ENCODE results near the gene B3GNT4. TPM values are rescaled to one million over a fixed set of nuclear protein-coding genes. Genes with fewer than 3 reads are reported as not detected.
"Not testable (repeated sequence)": the region's sequence is repeated elsewhere in the genome, so short reads cannot be mapped to it uniquely, and the experiment has no call there.

B3GNT4 gene
- total and polyA plus RNA-seq, 2 of the 13 experiments (the other 11 are each of a cell fraction or from before 2014, with no cell fraction given), result 0.04 to 0.21 TPM

DNA sequence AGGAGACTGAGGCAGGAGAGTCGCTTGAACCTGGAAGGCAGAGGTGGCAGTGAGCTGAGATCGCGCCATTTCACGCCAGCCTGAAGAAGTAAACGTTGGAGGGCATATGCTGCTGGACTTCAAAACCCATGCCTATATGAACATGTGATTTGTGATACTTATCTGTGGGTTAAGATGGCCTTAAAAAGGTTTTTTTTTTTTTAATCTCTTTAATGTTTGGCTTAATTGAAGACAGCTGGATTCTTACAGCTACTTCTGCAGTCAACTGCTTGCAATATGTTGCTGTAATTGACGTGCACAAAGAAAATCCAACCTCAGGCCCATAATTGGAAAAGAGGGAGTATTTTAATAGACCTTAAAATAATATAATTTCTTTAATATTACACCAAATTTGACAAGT lies 1.5 kb upstream of the B3GNT4 start:
- Histone ChIP-seq H3K4me1 (ENCODE audit: insufficient read depth, low read length) (peaks cover 53% of the 10 kb centered on the region), H3K4me2 (ENCODE audit: low read depth, low read length) (no peak overlapping the region), H3K79me2 (ENCODE audit: insufficient read depth, low read length) (no peaks in the 10 kb centered on the region), H3K27ac (ENCODE audit: extremely low read length, insufficient read depth, low read length) (no peak overlapping the region), H4K20me1 (ENCODE audit: insufficient read depth, low read length) (no peaks in the 10 kb centered on the region), H3K27me3 (ENCODE audit: control insufficient read depth in 1 of 2, insufficient read depth in 2 of 2, low read length in 2 of 2) (peaks cover 6 to 71% of the 10 kb centered on the region in 2 experiments), H3K9me3 (ENCODE audit: low read length) (no peaks in the 10 kb centered on the region), H3K4me3 (replicated peaks in 1 of 3; ENCODE audit: insufficient read depth in 1 of 3, low read depth in 2 of 3, low read length in 3 of 3) (no peak overlapping the region), H3K9ac (ENCODE audit: insufficient read depth, low read depth, low read length) (no peak overlapping the region), H3K36me3 (replicated peaks in 1 of 2; ENCODE audit: control insufficient read depth in 1 of 2, insufficient read depth in 2 of 2, low read length in 2 of 2) (no peaks in the 10 kb centered on the region), H2AFZ (ENCODE audit: low read length) (no peak overlapping the region)
- ATAC-seq, result no peak
- no peak for TF ChIP-seq MTA3 (CRISPR knock-in tag; IDR thresholded peaks at IDR 0.05)
- TF ChIP-seq HES4 (CRISPR knock-in tag; IDR thresholded peaks at IDR 0.05; ENCODE audit: borderline replicate concordance), result no peak
- no peak for TF ChIP-seq SNAI1 (CRISPR knock-in tag; IDR thresholded peaks at IDR 0.05; ENCODE audit: borderline replicate concordance)
- TF ChIP-seq, protein P1, sequence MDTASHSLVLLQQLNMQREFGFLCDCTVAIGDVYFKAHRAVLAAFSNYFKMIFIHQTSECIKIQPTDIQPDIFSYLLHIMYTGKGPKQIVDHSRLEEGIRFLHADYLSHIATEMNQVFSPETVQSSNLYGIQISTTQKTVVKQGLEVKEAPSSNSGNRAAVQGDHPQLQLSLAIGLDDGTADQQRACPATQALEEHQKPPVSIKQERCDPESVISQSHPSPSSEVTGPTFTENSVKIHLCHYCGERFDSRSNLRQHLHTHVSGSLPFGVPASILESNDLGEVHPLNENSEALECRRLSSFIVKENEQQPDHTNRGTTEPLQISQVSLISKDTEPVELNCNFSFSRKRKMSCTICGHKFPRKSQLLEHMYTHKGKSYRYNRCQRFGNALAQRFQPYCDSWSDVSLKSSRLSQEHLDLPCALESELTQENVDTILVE (CRISPR knock-in tag; IDR thresholded peaks at IDR 0.05), result no peak
- no peak for TF ChIP-seq ZFY (CRISPR knock-in tag; IDR thresholded peaks at IDR 0.05)
- no peak for TF ChIP-seq ZNF33B (CRISPR knock-in tag; IDR thresholded peaks at IDR 0.05)
- TF ChIP-seq ZNF672 (CRISPR knock-in tag; IDR thresholded peaks at IDR 0.05), result no peak
- in situ Hi-C loops (cut with HindIII; ENCODE audit: extremely low pct_ligation_motif_present, low pct_unique_long_range_greater_than_20kb) (no loop called here), intact Hi-C loops (cut with micrococcal nuclease; ENCODE audit: unreplicated experiment) (no loop called here)
- WGBS (ENCODE audit: low lambda C conversion rate), result 85% methylated on average over 6 of the region's 6 CpGs
- no peak for DNase-seq (ENCODE audit: low spot score)
- no TSS peak for BruUV-seq (replicated peaks)
- FAIRE-seq, result no peak
- CTCF ChIA-PET (ENCODE audit: low intra/inter-chr PET ratio, low total read pairs), result no interaction called here
- POLR2A ChIA-PET, result no interaction called here

DNA sequence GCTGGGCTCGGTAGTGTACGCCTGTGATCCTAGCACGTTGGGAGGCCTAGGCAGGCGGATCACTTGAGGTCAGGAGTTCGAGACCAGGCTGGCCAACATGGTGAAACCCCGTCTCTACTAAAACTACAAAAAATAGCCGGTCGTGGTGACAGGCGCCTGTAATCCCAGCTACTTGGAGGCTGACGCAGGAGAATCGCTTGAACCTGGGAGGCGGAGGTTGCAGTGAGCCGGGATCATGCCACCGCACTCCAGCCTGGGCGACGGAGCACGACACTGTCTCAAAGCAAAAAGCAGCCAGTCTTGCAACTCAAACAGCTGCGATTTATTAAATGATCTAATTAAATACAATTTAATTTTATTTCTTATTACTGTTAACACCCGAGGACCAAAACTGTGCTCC lies 698 bp upstream of the B3GNT4 start:
- 44% methylated on average over 19 of the region's 19 CpGs for WGBS (ENCODE audit: low lambda C conversion rate)
- POLR2A ChIA-PET, result interaction anchor here (1.3 kb wide), 1 partner anchor 23 kb away, joined by 6 read pairs; the partner anchor contains the start of gene DIABLO

More for the DNA sequence above, 698 bp upstream of the B3GNT4 start:
- H3K79me2 ChIP-seq (ENCODE audit: insufficient read depth, low read length); H3K9ac ChIP-seq (ENCODE audit: insufficient read depth, low read depth, low read length); intact Hi-C loops (cut with micrococcal nuclease; ENCODE audit: unreplicated experiment); ATAC-seq; in situ Hi-C loops (cut with HindIII; ENCODE audit: extremely low pct_ligation_motif_present, low pct_unique_long_range_greater_than_20kb); FAIRE-seq; H3K27ac ChIP-seq (ENCODE audit: extremely low read length, insufficient read depth, low read length); DNase-seq (ENCODE audit: low spot score); CTCF ChIA-PET (ENCODE audit: low intra/inter-chr PET ratio, low total read pairs); H2AFZ ChIP-seq (ENCODE audit: low read length); H4K20me1 ChIP-seq (ENCODE audit: insufficient read depth, low read length); H3K9me3 ChIP-seq (ENCODE audit: low read length); BruUV-seq (replicated peaks); H3K36me3 ChIP-seq (replicated peaks in 1 of 2; ENCODE audit: control insufficient read depth in 1 of 2, insufficient read depth in 2 of 2, low read length in 2 of 2): not testable (repeated sequence)
- H3K4me2 ChIP-seq (ENCODE audit: low read depth, low read length), result peak overlapping the region; percentile 96
- peaks cover 6 to 64% of the 10 kb centered on the region in 2 experiments for H3K27me3 ChIP-seq (ENCODE audit: control insufficient read depth in 1 of 2, insufficient read depth in 2 of 2, low read length in 2 of 2)
- H3K4me3 ChIP-seq (replicated peaks in 1 of 3; ENCODE audit: insufficient read depth in 1 of 3, low read depth in 2 of 3, low read length in 3 of 3), result peak overlapping the region; percentile 37 to 76 (median 49)
- peaks cover 45% of the 10 kb centered on the region for H3K4me1 ChIP-seq (ENCODE audit: insufficient read depth, low read length)
- 0 out of 2 replicates have a peak, but pooled peaks have one; percentile 13 for TF ChIP-seq NKX3-1 (CRISPR knock-in tag; IDR thresholded peaks at IDR 0.05)
- TF ChIP-seq KDM2A (CRISPR knock-in tag; IDR thresholded peaks at IDR 0.05; ENCODE audit: borderline replicate concordance, low read depth), result 0 out of 2 replicates have a peak, but pooled peaks have one; percentile 0

Data from HepG2 (cell line).